Upper lobe of left lung (tissue), 4 donors: Measurements from ENCODE around the gene HSP90AA1.

Experiments used
- CTCF ChIP-seq, 6 experiments: fragments of 450-650 bp in 4 of 6; fragments of 200-600 bp in 2 of 6; sonication (generic) in 2 of 6; IDR thresholded peaks; one replicate each; pipeline ENCODE4 v1.5.1; 2016 to 2019; ENCODE audit warnings: antibody characterized with exemption in 6 of 6
- EP300 ChIP-seq, 4 donors: sonication (generic); formaldehyde crosslinking; IDR thresholded peaks; one replicate each; pipeline ENCODE4 v1.5.1; 2017; ENCODE audit warnings: antibody characterized with exemption in 4 of 4, control low read depth in 2 of 4
- POLR2A ChIP-seq, 4 donors: fragments of 450-650 bp; IDR thresholded peaks; one replicate each; pipeline ENCODE4 v1.5.1; 2016 to 2017; ENCODE audit warnings: antibody characterized with exemption in 4 of 4, mild to moderate bottlenecking in 2 of 4
- POLR2AphosphoS5 ChIP-seq, 2 donors: sonication (generic); formaldehyde crosslinking; IDR thresholded peaks; one replicate each; pipeline ENCODE4 v1.5.1; 2017; ENCODE audit warnings: antibody characterized with exemption in 2 of 2

GRCh38 chr14:102063808-102064429 is 22.9 kb downstream of the HSP90AA1 start:
- TF ChIP-seq POLR2A (IDR thresholded peaks at IDR 0.05) (no peak), CTCF (IDR thresholded peaks at IDR 0.05) (no peak), POLR2AphosphoS5 (IDR thresholded peaks at IDR 0.05) (no peak), EP300 (IDR thresholded peaks at IDR 0.05) (no peak)
